Keratinocyte (primary cell): ENCODE results near the gene GSN.

Experiments used
- CTCF ChIP-seq, 3 experiments: IDR thresholded peaks in 1 of 3; conservative IDR thresholded peaks in 1 of 3; optimal IDR thresholded peaks in 1 of 3; 2 replicates in 2 of 3; 3 replicates in 1 of 3; pipeline versions ENCODE3 to v1.5.1; 2011; ENCODE audit warnings: low read length in 3 of 3, mild to moderate bottlenecking in 3 of 3, moderate library complexity in 2 of 3, control low read depth in 1 of 3, inconsistent platforms in 1 of 3; ENCODE audit not compliant: insufficient read depth in 2 of 3; ENCODE audit errors: extremely low read depth in 1 of 3
- EZH2 ChIP-seq: IDR thresholded peaks from one replicate; pipeline ENCODE4 v1.6.1; 2012; ENCODE audit warnings: inconsistent platforms, mild to moderate bottlenecking, low read length, moderate library complexity

GRCh38 chr9:121349009-121349408, 81.0 kb downstream of the GSN start:
- TF ChIP-seq EZH2 (no peak), CTCF (optimal IDR thresholded peaks at IDR 0.05 in 1 of 3, IDR thresholded peaks at IDR 0.05 in 1 of 3, conservative IDR thresholded peaks at IDR 0.05 in 1 of 3; ENCODE audit: extremely low read depth in 1 of 3, insufficient read depth in 2 of 3, low read length in 3 of 3) (no peak)
